HEK293 (cell line): ENCODE results near the gene FRMD4A.

Experiments used
- KLF1 ChIP-seq: fragments of 450-650 bp; formaldehyde crosslinking; IDR thresholded peaks from 2 replicates; pipeline ENCODE4 v1.5.1; 2016; ENCODE audit warnings: missing biosample characterization, missing genetic modification characterization
- ZNF202 ChIP-seq: fragments of 450-650 bp; formaldehyde crosslinking; IDR thresholded peaks from 2 replicates; pipeline ENCODE4 v1.5.1; 2016; ENCODE audit warnings: missing biosample characterization, missing genetic modification characterization, borderline replicate concordance
- ZNF654 ChIP-seq: fragments of 450-650 bp; formaldehyde crosslinking; IDR thresholded peaks from 2 replicates; pipeline ENCODE4 v1.5.1; 2016; ENCODE audit warnings: low read depth, missing biosample characterization, missing genetic modification characterization
- TF ChIP-seq, protein P1 (sequence below): fragments of 450-650 bp; formaldehyde crosslinking; IDR thresholded peaks from 2 replicates; pipeline ENCODE4 v1.5.1; 2016; ENCODE audit warnings: missing biosample characterization, missing genetic modification characterization
- TF ChIP-seq, protein P2 (sequence below): IDR thresholded peaks from 2 replicates; pipeline ENCODE4 v1.6.1; 2011; ENCODE audit warnings: mild to moderate bottlenecking, low read depth, low read length, borderline replicate concordance

DNA sequence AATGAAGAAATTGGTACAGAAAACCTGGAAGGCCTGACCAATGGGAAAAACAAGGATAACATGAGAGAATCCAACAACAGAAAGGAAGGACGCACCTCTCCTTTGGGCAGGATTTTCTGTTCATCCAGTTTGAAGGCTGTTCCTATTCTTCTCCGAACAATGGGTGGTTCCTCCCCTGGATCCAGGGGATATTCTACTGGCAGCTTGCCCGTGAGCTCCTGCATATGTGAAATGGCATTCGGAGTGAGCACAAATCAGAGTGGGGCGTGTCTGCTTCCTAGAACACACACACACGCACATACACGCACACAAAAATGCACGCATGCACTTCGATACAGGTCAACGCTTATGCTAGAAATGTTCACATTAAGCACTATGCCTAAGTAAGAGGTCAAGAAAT, 660.4 kb downstream of the FRMD4A start:
- TF ChIP-seq ZNF654 (tag by site-specific recombination) (no peak), KLF1 (no peak), ZNF202 (no peak)
- TF ChIP-seq, protein P1, sequence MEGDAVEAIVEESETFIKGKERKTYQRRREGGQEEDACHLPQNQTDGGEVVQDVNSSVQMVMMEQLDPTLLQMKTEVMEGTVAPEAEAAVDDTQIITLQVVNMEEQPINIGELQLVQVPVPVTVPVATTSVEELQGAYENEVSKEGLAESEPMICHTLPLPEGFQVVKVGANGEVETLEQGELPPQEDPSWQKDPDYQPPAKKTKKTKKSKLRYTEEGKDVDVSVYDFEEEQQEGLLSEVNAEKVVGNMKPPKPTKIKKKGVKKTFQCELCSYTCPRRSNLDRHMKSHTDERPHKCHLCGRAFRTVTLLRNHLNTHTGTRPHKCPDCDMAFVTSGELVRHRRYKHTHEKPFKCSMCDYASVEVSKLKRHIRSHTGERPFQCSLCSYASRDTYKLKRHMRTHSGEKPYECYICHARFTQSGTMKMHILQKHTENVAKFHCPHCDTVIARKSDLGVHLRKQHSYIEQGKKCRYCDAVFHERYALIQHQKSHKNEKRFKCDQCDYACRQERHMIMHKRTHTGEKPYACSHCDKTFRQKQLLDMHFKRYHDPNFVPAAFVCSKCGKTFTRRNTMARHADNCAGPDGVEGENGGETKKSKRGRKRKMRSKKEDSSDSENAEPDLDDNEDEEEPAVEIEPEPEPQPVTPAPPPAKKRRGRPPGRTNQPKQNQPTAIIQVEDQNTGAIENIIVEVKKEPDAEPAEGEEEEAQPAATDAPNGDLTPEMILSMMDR (tag by site-specific recombination), result no peak
- TF ChIP-seq, protein P2, sequence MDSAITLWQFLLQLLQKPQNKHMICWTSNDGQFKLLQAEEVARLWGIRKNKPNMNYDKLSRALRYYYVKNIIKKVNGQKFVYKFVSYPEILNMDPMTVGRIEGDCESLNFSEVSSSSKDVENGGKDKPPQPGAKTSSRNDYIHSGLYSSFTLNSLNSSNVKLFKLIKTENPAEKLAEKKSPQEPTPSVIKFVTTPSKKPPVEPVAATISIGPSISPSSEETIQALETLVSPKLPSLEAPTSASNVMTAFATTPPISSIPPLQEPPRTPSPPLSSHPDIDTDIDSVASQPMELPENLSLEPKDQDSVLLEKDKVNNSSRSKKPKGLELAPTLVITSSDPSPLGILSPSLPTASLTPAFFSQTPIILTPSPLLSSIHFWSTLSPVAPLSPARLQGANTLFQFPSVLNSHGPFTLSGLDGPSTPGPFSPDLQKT, result no peak
